T-cell (primary cell): ENCODE data around the gene ZSCAN21. TPM values are rescaled to one million over a fixed set of nuclear protein-coding genes. Genes with fewer than 3 reads are reported as not detected.
"Not testable (repeated sequence)": the region's sequence is repeated elsewhere in the genome, so short reads cannot be mapped to it uniquely, and the experiment has no call there.

ENCODE experiments used
- ATAC-seq, 4 experiments: fragments of 200-7000 bp in 3 of 4; fragments of 150-1000 bp in 1 of 4; cut with Tn5 transposase; replicated peaks in 1 of 4; 1 replicate in 3 of 4; 2 replicates in 1 of 4; pipeline ENCODE4 v1.10.0; 2021; ENCODE audit warnings: moderate library complexity in 3 of 4, mild to moderate bottlenecking in 2 of 4, moderate number of reproducible peaks in 1 of 4
- CTCF ChIA-PET, 2 donors: fragments of 300-600 bp; sonication (Branson Sonifier 250); formaldehyde crosslinking; loops; one replicate each; lab custom pipeline; 2022; ENCODE audit warnings: antibody characterized with exemption in 2 of 2; lab: Charles Lee
- POLR2A ChIA-PET, 2 donors: fragments of 300-600 bp; sonication (Branson Sonifier 250); formaldehyde crosslinking; loops; one replicate each; lab custom pipeline; 2022; ENCODE audit warnings: antibody characterized with exemption in 2 of 2; lab: Charles Lee
- DNase-seq, 35 experiments: peaks; one replicate each; pipeline versions ENCODE4 v3.0.0 to v3.0.0-alpha.2; 2013 to 2023
- H3K27ac ChIP-seq: one replicate; pipeline ENCODE4 v1.5.1; 2013; ENCODE audit warnings: low read length
- H3K27me3 ChIP-seq, 2 experiments: replicated peaks in 1 of 2; 1 replicate in 1 of 2; 2 replicates in 1 of 2; pipeline versions ENCODE4 v1.6.1 to v1.7.0; 2013; ENCODE audit warnings: low read length in 1 of 2, mixed read lengths in 1 of 2; ENCODE audit not compliant: control insufficient read depth in 2 of 2, insufficient read depth in 2 of 2; ENCODE audit errors: extremely low read depth in 1 of 2
- H3K36me3 ChIP-seq, 2 donors: 1 replicate in 1 of 2; 2 replicates in 1 of 2; pipeline versions ENCODE4 v1.6.1 to v1.7.0; 2013; ENCODE audit warnings: low read length in 1 of 2; ENCODE audit not compliant: control insufficient read depth in 2 of 2, insufficient read depth in 1 of 2; ENCODE audit errors: extremely low read depth in 1 of 2
- H3K4me1 ChIP-seq, 2 experiments: 1 replicate in 1 of 2; 2 replicates in 1 of 2; pipeline versions ENCODE4 v1.6.1 to v1.7.0; 2013; ENCODE audit warnings: low read length in 2 of 2, mixed read lengths in 1 of 2; ENCODE audit not compliant: insufficient read depth in 2 of 2, control insufficient read depth in 1 of 2; ENCODE audit errors: extremely low read depth in 1 of 2
- H3K4me3 ChIP-seq, 2 donors: 1 replicate in 1 of 2; 2 replicates in 1 of 2; pipeline versions ENCODE4 v1.5.1 to v1.7.0; 2013; ENCODE audit warnings: mild to moderate bottlenecking in 2 of 2, low read length in 1 of 2, moderate library complexity in 1 of 2; ENCODE audit not compliant: control insufficient read depth in 1 of 2; ENCODE audit errors: extremely low read depth in 1 of 2
- H3K9me3 ChIP-seq: 2 replicates; pipeline ENCODE4 v1.7.0; 2013
- H3K27ac Mint-ChIP-seq, 2 donors: one replicate each; pipeline ENCODE4 v1.8.0; 2020 to 2021; ENCODE audit warnings: mild to moderate bottlenecking in 2 of 2, mixed read lengths in 2 of 2
- H3K27me3 Mint-ChIP-seq, 2 donors: one replicate each; pipeline ENCODE4 v1.8.0; 2021 to 2022; ENCODE audit warnings: mixed read lengths in 2 of 2
- H3K36me3 Mint-ChIP-seq: one replicate; pipeline ENCODE4 v1.8.0; 2021; ENCODE audit warnings: mixed read lengths
- H3K4me1 Mint-ChIP-seq, 3 donors: one replicate each; pipeline ENCODE4 v1.8.0; 2020 to 2022; ENCODE audit warnings: mixed read lengths in 3 of 3, mild to moderate bottlenecking in 1 of 3
- H3K4me3 Mint-ChIP-seq, 3 donors: one replicate each; pipeline ENCODE4 v1.8.0; 2020 to 2022; ENCODE audit warnings: mild to moderate bottlenecking in 3 of 3, mixed read lengths in 3 of 3, moderate library complexity in 3 of 3
- H3K9me3 Mint-ChIP-seq, 3 donors: one replicate each; pipeline ENCODE4 v1.8.0; 2020 to 2022; ENCODE audit warnings: mixed read lengths in 3 of 3
- WGBS: methylation state at CpG from one replicate; pipeline ENCODE4 v1.1.5; 2013; ENCODE audit warnings: missing lambda C conversion rate; ENCODE audit not compliant: insufficient coverage; 5-methylcytosine and 5-hydroxymethylcytosine counted together
- total RNA-seq, 35 experiments: library from RNA in 6 of 35; stranded (reverse) in 6 of 35; fragments of 120-200 nt in 1 of 35; gene quantifications; one replicate each; pipeline versions ENCODE4 v1.2.1 to v1.2.4 and lab custom pipeline; 2013 to 2026

The ZSCAN21 gene
- total RNA-seq, 5 donors from 2014 or later (not counting 1 experiment from before 2014, with no cell fraction given): 4.4 to 9.9 (median 9.3) TPM

GRCh38 chr7:100009952-100010351 is 39.6 kb upstream of the ZSCAN21 start:
- H3K9me3 Mint-ChIP-seq, DNase-seq, H3K27ac Mint-ChIP-seq, H3K4me1 ChIP-seq, H3K4me1 Mint-ChIP-seq, ATAC-seq, H3K36me3 Mint-ChIP-seq, H3K27me3 Mint-ChIP-seq, H3K4me3 ChIP-seq, H3K9me3 ChIP-seq, H3K27ac ChIP-seq, H3K4me3 Mint-ChIP-seq, H3K36me3 ChIP-seq: not testable (repeated sequence)
- CTCF ChIA-PET: interaction anchor here in 1 of 2 donors (0.7 kb wide), 1 partner anchor 93 kb away, joined by 3 read pairs; no protein-coding TSS in a partner anchor
- POLR2A ChIA-PET: interaction anchor here in 1 of 2 donors (0.6 kb wide), 1 partner anchor 22 kb away, joined by 8 read pairs; no protein-coding TSS in a partner anchor
- peaks cover 0 to 20% of the 10 kb centered on the region in 2 experiments for H3K27me3 ChIP-seq
- 88% methylated on average over 8 of the region's 8 CpGs for WGBS

- no peaks in the 10 kb centered on the region for H3K36me3 ChIP-seq
- ATAC-seq: no peak
- peaks cover 0 to 17% of the 10 kb centered on the region in 2 experiments for H3K27me3 ChIP-seq
- H3K4me3 ChIP-seq: no peak overlapping the region
- Mint-ChIP-seq H3K27me3 (peaks cover 0 to 9% of the 10 kb centered on the region in 2 donors), H3K27ac (no peak overlapping the region), H3K9me3 (no peaks in the 10 kb centered on the region), H3K36me3 (no peaks in the 10 kb centered on the region), H3K4me1 (peaks cover 5 to 13% (median 10%) of the 10 kb centered on the region in 3 donors), H3K4me3 (no peak overlapping the region)
- H3K4me1 ChIP-seq: peaks cover 2 to 11% of the 10 kb centered on the region in 2 experiments
- CTCF ChIA-PET: interaction anchor here in 1 of 2 donors (0.7 kb wide), 1 partner anchor 107 kb away, joined by 4 read pairs; no protein-coding TSS in a partner anchor
- H3K27ac ChIP-seq: no peak overlapping the region
- no peaks in the 10 kb centered on the region for H3K9me3 ChIP-seq
- 55% methylated on average over 2 of the region's 2 CpGs for WGBS
- no peak for DNase-seq
- POLR2A ChIA-PET: no interaction called here
Measured at GRCh38 chr7:100010901-100011300, 38.7 kb upstream of the ZSCAN21 start.

- Mint-ChIP-seq H3K27ac (no peak overlapping the region), H3K4me1 (peaks cover 11 to 19% (median 16%) of the 10 kb centered on the region in 3 donors), H3K36me3 (no peaks in the 10 kb centered on the region), H3K9me3 (no peaks in the 10 kb centered on the region), H3K4me3 (no peak overlapping the region), H3K27me3 (peaks cover 0 to 9% of the 10 kb centered on the region in 2 donors)
- Histone ChIP-seq H3K4me1 (peaks cover 7 to 17% of the 10 kb centered on the region in 2 experiments), H3K27me3 (peaks cover 0 to 17% of the 10 kb centered on the region in 2 experiments), H3K9me3 (no peaks in the 10 kb centered on the region), H3K27ac (no peak overlapping the region), H3K36me3 (no peaks in the 10 kb centered on the region), H3K4me3 (no peak overlapping the region)
- ChIA-PET POLR2A (no interaction called here), CTCF (no interaction called here)
- ATAC-seq (no peak), DNase-seq (no peak)
- no CpG with 5 or more reads among the region's 3 CpGs for WGBS
Measured at GRCh38 chr7:100011516-100011915, 38.1 kb upstream of the ZSCAN21 start.

- peaks cover 10 to 23% of the 10 kb centered on the region in 2 experiments for H3K4me1 ChIP-seq
- Mint-ChIP-seq H3K4me1 (peaks cover 15 to 29% (median 25%) of the 10 kb centered on the region in 3 donors), H3K27ac (peak overlapping the region in 1 of 2 donors; percentile 39)
- not testable (repeated sequence) for H3K9me3 ChIP-seq, H3K9me3 Mint-ChIP-seq, H3K4me3 ChIP-seq, H3K4me3 Mint-ChIP-seq, DNase-seq, H3K27ac ChIP-seq, ATAC-seq, H3K27me3 Mint-ChIP-seq, H3K36me3 ChIP-seq, H3K36me3 Mint-ChIP-seq
- POLR2A ChIA-PET: interaction anchor here (0.5 to 0.6 kb wide), 3 partner anchors 10 to 71 kb away, joined by 3 to 7 read pairs (median 4); no protein-coding TSS in a partner anchor
- 72% methylated on average over 6 of the region's 14 CpGs for WGBS
- H3K27me3 ChIP-seq: peaks cover 0 to 17% of the 10 kb centered on the region in 2 experiments
- CTCF ChIA-PET: interaction anchor here in 1 of 2 donors (0.5 to 1.1 kb wide), 2 partner anchors 9 to 17 kb away, joined by 3 read pairs; no protein-coding TSS in a partner anchor
Measured at GRCh38 chr7:100012385-100013327, 36.9 kb upstream of the ZSCAN21 start.

- Mint-ChIP-seq H3K36me3 (peaks cover 4% of the 10 kb centered on the region), H3K27me3 (peaks cover 0 to 3% of the 10 kb centered on the region in 2 donors), H3K4me3 (no peak overlapping the region), H3K9me3 (no peaks in the 10 kb centered on the region), H3K4me1 (peaks cover 20 to 34% (median 30%) of the 10 kb centered on the region in 3 donors), H3K27ac (peak overlapping the region; percentile 39 to 48)
- H3K27me3 ChIP-seq: peaks cover 0 to 17% of the 10 kb centered on the region in 2 experiments
- H3K36me3 ChIP-seq: no peaks in the 10 kb centered on the region
- H3K4me1 ChIP-seq: peaks cover 10 to 23% of the 10 kb centered on the region in 2 experiments
- DNase-seq (no peak), ATAC-seq (peak in 2 of 4 experiments; percentile 18 to 23)
- POLR2A ChIA-PET: interaction anchor here in 1 of 2 donors (0.6 kb wide), 1 partner anchor 70 kb away, joined by 4 read pairs; no protein-coding TSS in a partner anchor
- H3K9me3 ChIP-seq: no peaks in the 10 kb centered on the region
- no CpG with 5 or more reads among the region's 3 CpGs for WGBS
- no peak overlapping the region for H3K27ac ChIP-seq
- H3K4me3 ChIP-seq: no peak overlapping the region
- CTCF ChIA-PET: no interaction called here
Measured at GRCh38 chr7:100013328-100013676, 36.3 kb upstream of the ZSCAN21 start.
